DND-41 (cell line): Measurements from ENCODE around the gene FAM131A.

Experiments used
- ATAC-seq: fragments of 200-7000 bp; cut with Tn5 transposase; 3 replicates; pipeline ENCODE4 v1.9.1; 2021; ENCODE audit warnings: low read depth; ENCODE audit not compliant: insufficient read depth
- DNase-seq: peaks from one replicate; pipeline ENCODE4 v3.0.0-alpha.2; 2020
- H2AFZ ChIP-seq: 2 replicates; pipeline ENCODE4 v1.6.0; 2012; ENCODE audit warnings: low read depth, low read length
- H3K27ac ChIP-seq: 2 replicates; pipeline ENCODE4 v1.5.1; 2012; ENCODE audit warnings: low read length, inconsistent platforms
- H3K27me3 ChIP-seq: fragments of 200-600 bp; sonication (generic); 2 replicates; pipeline ENCODE4 v1.6.0; 2012; ENCODE audit warnings: low read length, mild to moderate bottlenecking, inconsistent platforms; ENCODE audit not compliant: insufficient read depth, poor library complexity
- H3K36me3 ChIP-seq: 2 replicates; pipeline ENCODE4 v1.5.1; 2012; ENCODE audit warnings: low read length, inconsistent platforms; ENCODE audit not compliant: insufficient read depth
- H3K4me1 ChIP-seq: 2 replicates; pipeline ENCODE4 v1.5.1; 2012; ENCODE audit warnings: mild to moderate bottlenecking, low read length; ENCODE audit not compliant: insufficient read depth
- H3K4me2 ChIP-seq: 2 replicates; pipeline ENCODE4 v1.6.0; 2012; ENCODE audit warnings: mild to moderate bottlenecking, moderate library complexity, low read length, inconsistent platforms; ENCODE audit not compliant: insufficient read depth
- H3K4me3 ChIP-seq, 2 experiments: fragments of 200-600 bp in 1 of 2; shearing (Covaris generic) in 1 of 2; 2 replicates each; pipeline ENCODE4 v1.5.1; 2012 to 2016; ENCODE audit warnings: inconsistent platforms in 2 of 2, low read length in 2 of 2, mild to moderate bottlenecking in 2 of 2, low read depth in 1 of 2, moderate library complexity in 1 of 2
- H3K79me2 ChIP-seq: 2 replicates; pipeline ENCODE4 v1.6.0; 2012; ENCODE audit warnings: low read length, inconsistent platforms; ENCODE audit not compliant: insufficient read depth
- H3K9ac ChIP-seq: 2 replicates; pipeline ENCODE4 v1.6.0; 2012; ENCODE audit warnings: low read depth, mild to moderate bottlenecking, inconsistent platforms, low read length, moderate library complexity
- H3K9me3 ChIP-seq: 2 replicates; pipeline ENCODE4 v1.5.1; 2012; ENCODE audit warnings: low read length, moderate library complexity, mild to moderate bottlenecking, inconsistent platforms; ENCODE audit not compliant: insufficient read depth, severe bottlenecking
- H4K20me1 ChIP-seq: 2 replicates; pipeline ENCODE4 v1.6.0; 2012; ENCODE audit warnings: low read length; ENCODE audit not compliant: insufficient read depth
- CTCF ChIP-seq: IDR thresholded peaks from 2 replicates; pipeline ENCODE4 v1.5.1; 2012; ENCODE audit warnings: borderline replicate concordance, low read length, moderate library complexity, mild to moderate bottlenecking; ENCODE audit not compliant: poor library complexity, severe bottlenecking; ENCODE audit errors: extremely low read depth
- EZH2 ChIP-seq: IDR thresholded peaks from 3 replicates; pipeline ENCODE4 v1.6.1; 2012; ENCODE audit warnings: borderline replicate concordance, low read depth, mild to moderate bottlenecking, moderate library complexity, low read length, inconsistent platforms; ENCODE audit not compliant: severe bottlenecking

FAM131A gene

GRCh38 chr3:184388936-184389230 is 51.5 kb downstream of the FAM131A start:
- Histone ChIP-seq H3K9ac (no peak overlapping the region), H3K27me3 (no peaks in the 10 kb centered on the region), H2AFZ (no peak overlapping the region), H3K79me2 (no peaks in the 10 kb centered on the region), H3K27ac (no peak overlapping the region), H3K4me3 (no peak overlapping the region), H4K20me1 (no peaks in the 10 kb centered on the region), H3K9me3 (no peaks in the 10 kb centered on the region), H3K4me1 (no peaks in the 10 kb centered on the region), H3K4me2 (no peak overlapping the region), H3K36me3 (no peaks in the 10 kb centered on the region)
- TF ChIP-seq CTCF (no peak), EZH2 (no peak)
- DNase-seq, result no peak
- no peak for ATAC-seq

GRCh38 chr3:184389384-184389783 is 52.0 kb downstream of the FAM131A start:
- Histone ChIP-seq H3K4me3 (no peak overlapping the region), H3K36me3 (no peaks in the 10 kb centered on the region), H4K20me1 (no peaks in the 10 kb centered on the region), H3K4me1 (no peaks in the 10 kb centered on the region), H3K9ac (no peak overlapping the region), H3K4me2 (no peak overlapping the region), H3K9me3 (no peaks in the 10 kb centered on the region), H3K27ac (no peak overlapping the region), H2AFZ (no peak overlapping the region), H3K27me3 (no peaks in the 10 kb centered on the region), H3K79me2 (no peaks in the 10 kb centered on the region)
- no peak for TF ChIP-seq EZH2
- TF ChIP-seq CTCF, result no peak
- ATAC-seq, result no peak
- DNase-seq, result no peak

GRCh38 chr3:184389935-184390528 is 52.6 kb downstream of the FAM131A start:
- no peaks in the 10 kb centered on the region for H3K4me1 ChIP-seq
- H3K27me3 ChIP-seq, result no peaks in the 10 kb centered on the region
- H2AFZ ChIP-seq, result no peak overlapping the region
- H3K79me2 ChIP-seq, result no peaks in the 10 kb centered on the region
- H3K4me2 ChIP-seq, result no peak overlapping the region
- H4K20me1 ChIP-seq, result no peaks in the 10 kb centered on the region
- H3K27ac ChIP-seq, result no peak overlapping the region
- ATAC-seq (no peak), DNase-seq (no peak)
- TF ChIP-seq CTCF (no peak), EZH2 (no peak)
- no peaks in the 10 kb centered on the region for H3K9me3 ChIP-seq
- no peaks in the 10 kb centered on the region for H3K36me3 ChIP-seq
- no peak overlapping the region for H3K9ac ChIP-seq
- no peak overlapping the region for H3K4me3 ChIP-seq

- DNase-seq (no peak), ATAC-seq (no peak)
- H3K9ac ChIP-seq, result no peak overlapping the region
- H3K27ac ChIP-seq, result no peak overlapping the region
- H4K20me1 ChIP-seq, result no peaks in the 10 kb centered on the region
- no peaks in the 10 kb centered on the region for H3K9me3 ChIP-seq
- TF ChIP-seq CTCF, result no peak
- TF ChIP-seq EZH2, result no peak
- no peaks in the 10 kb centered on the region for H3K79me2 ChIP-seq
- no peaks in the 10 kb centered on the region for H3K36me3 ChIP-seq
- no peak overlapping the region for H3K4me3 ChIP-seq
- H3K4me1 ChIP-seq, result no peaks in the 10 kb centered on the region
- H3K4me2 ChIP-seq, result no peak overlapping the region
- no peak overlapping the region for H2AFZ ChIP-seq
- peaks cover 2% of the 10 kb centered on the region for H3K27me3 ChIP-seq
Observed at GRCh38 chr3:184391266-184391665, 53.9 kb downstream of the FAM131A start.
